RWPE2 (cell line): Measurements from ENCODE around the gene KSR1.
"Not testable (repeated sequence)": the region's sequence is repeated elsewhere in the genome, so short reads cannot be mapped to it uniquely, and the experiment has no call there.

Source experiments
- ATAC-seq: fragments of 200-7000 bp; cut with Tn5 transposase; 3 replicates; pipeline ENCODE4 v1.9.1; 2021; ENCODE audit warnings: low read depth
- DNase-seq: peaks from one replicate; pipeline ENCODE4 v3.0.0-alpha.2; 2020; ENCODE audit warnings: low spot score
- H3K27ac ChIP-seq: fragments of 450-650 bp; 2 replicates; pipeline ENCODE4 v1.5.1; 2017; ENCODE audit warnings: mild to moderate bottlenecking; ENCODE audit not compliant: poor library complexity, severe bottlenecking
- H3K27me3 ChIP-seq: fragments of 250-450 bp; sonication (Bioruptor Pico); 2 replicates; pipeline ENCODE4 v1.5.1; 2021; ENCODE audit warnings: mild to moderate bottlenecking, moderate library complexity; ENCODE audit not compliant: insufficient read depth, poor library complexity, severe bottlenecking
- H3K36me3 ChIP-seq: fragments of 250-450 bp; sonication (Bioruptor Pico); 2 replicates; pipeline ENCODE4 v1.5.1; 2020; ENCODE audit warnings: low read depth, mild to moderate bottlenecking, moderate library complexity
- H3K4me1 ChIP-seq: fragments of 250-450 bp; sonication (Bioruptor Pico); 2 replicates; pipeline ENCODE4 v1.5.1; 2021; ENCODE audit warnings: mild to moderate bottlenecking, moderate library complexity; ENCODE audit not compliant: insufficient read depth, poor library complexity, severe bottlenecking
- H3K4me3 ChIP-seq: fragments of 250-450 bp; sonication (Bioruptor Pico); 2 replicates; pipeline ENCODE4 v1.5.1; 2021; ENCODE audit warnings: mild to moderate bottlenecking, moderate library complexity; ENCODE audit not compliant: severe bottlenecking
- H3K9me3 ChIP-seq: fragments of 250-450 bp; sonication (Bioruptor Pico); 2 replicates; pipeline ENCODE4 v1.5.1; 2021; ENCODE audit warnings: mild to moderate bottlenecking, moderate library complexity; ENCODE audit not compliant: severe bottlenecking
- CTCF ChIP-seq: fragments of 450-650 bp; IDR thresholded peaks from one replicate; pipeline ENCODE4 v1.5.1; 2017; ENCODE audit warnings: mild to moderate bottlenecking, moderate library complexity; ENCODE audit not compliant: poor library complexity, severe bottlenecking

KSR1 gene

DNA sequence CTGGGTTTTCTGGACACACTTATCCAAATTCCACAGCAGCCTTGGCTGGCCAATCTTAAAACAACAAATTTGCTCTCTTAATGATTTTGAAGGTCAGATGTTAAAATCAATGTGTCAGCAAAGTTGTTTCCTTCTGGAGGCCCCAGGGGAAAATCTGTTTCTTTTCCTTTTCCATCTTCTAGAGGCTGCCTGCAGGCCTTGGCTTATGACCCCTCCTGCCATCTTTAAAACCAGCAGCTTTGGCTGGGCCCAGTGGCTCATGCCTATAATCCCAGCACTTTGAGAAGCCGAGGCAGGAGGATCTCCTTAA lies 177.7 kb downstream of the KSR1 start:
- ATAC-seq (no peak), DNase-seq (no peak)
- no peak overlapping the region for H3K27ac ChIP-seq
- H3K36me3 ChIP-seq: no peaks in the 10 kb centered on the region
- TF ChIP-seq CTCF: no peak
- no peaks in the 10 kb centered on the region for H3K9me3 ChIP-seq
- no peaks in the 10 kb centered on the region for H3K4me1 ChIP-seq
- no peak overlapping the region for H3K4me3 ChIP-seq
- no peaks in the 10 kb centered on the region for H3K27me3 ChIP-seq

GRCh38 chr17:27634776-27635175 lies 178.5 kb downstream of the KSR1 start:
- Histone ChIP-seq H3K4me3 (no peak overlapping the region), H3K27ac (no peak overlapping the region), H3K9me3 (no peaks in the 10 kb centered on the region), H3K4me1 (no peaks in the 10 kb centered on the region), H3K27me3 (no peaks in the 10 kb centered on the region), H3K36me3 (no peaks in the 10 kb centered on the region)
- TF ChIP-seq CTCF: no peak
- ATAC-seq (no peak), DNase-seq (no peak)

GRCh38 chr17:27635275-27635823 lies 179.1 kb downstream of the KSR1 start:
- Histone ChIP-seq H3K4me1 (no peaks in the 10 kb centered on the region), H3K27me3 (no peaks in the 10 kb centered on the region), H3K4me3 (no peak overlapping the region), H3K36me3 (no peaks in the 10 kb centered on the region), H3K27ac (no peak overlapping the region), H3K9me3 (no peaks in the 10 kb centered on the region)
- ATAC-seq (no peak), DNase-seq (no peak)
- no peak for TF ChIP-seq CTCF

- H3K9me3 ChIP-seq: not testable (repeated sequence)
Observed at GRCh38 chr17:27636005-27636520, 179.8 kb downstream of the KSR1 start.

GRCh38 chr17:27637818-27638217 lies 181.6 kb downstream of the KSR1 start:
- not testable (repeated sequence) for H3K27ac ChIP-seq, H3K4me1 ChIP-seq, H3K4me3 ChIP-seq, H3K36me3 ChIP-seq, DNase-seq, H3K9me3 ChIP-seq, H3K27me3 ChIP-seq, ATAC-seq

More at GRCh38 chr17:27636005-27636520, 179.8 kb downstream of the KSR1 start:
- not testable (repeated sequence) for H3K27me3 ChIP-seq, DNase-seq, ATAC-seq, H3K4me3 ChIP-seq, H3K4me1 ChIP-seq, H3K36me3 ChIP-seq, H3K27ac ChIP-seq

- not testable (repeated sequence) for ATAC-seq, H3K36me3 ChIP-seq, H3K4me3 ChIP-seq, DNase-seq, H3K27me3 ChIP-seq, H3K4me1 ChIP-seq, H3K9me3 ChIP-seq, H3K27ac ChIP-seq
Observed at GRCh38 chr17:27638415-27638914, 182.2 kb downstream of the KSR1 start.
